Astrocyte of the spinal cord (primary cell): ENCODE measurements around the gene KCNQ1.

Source experiments
- DNase-seq: peaks from one replicate; pipeline ENCODE4 v3.0.0; 2011; ENCODE audit warnings: low read depth, low spot score
- H3K4me3 ChIP-seq: 2 replicates; pipeline ENCODE4 v1.5.1; 2011; ENCODE audit warnings: low read depth, mild to moderate bottlenecking, low read length, moderate library complexity
- in situ Hi-C: cut with HindIII; loops from 2 replicates; pipeline ENCODE4 v1.10.0; 2017; ENCODE audit warnings: low sequenced_read_pairs
- TF ChIP-seq, protein P1 (sequence below): IDR thresholded peaks from 2 replicates; pipeline ENCODE4 v1.5.1; 2012; ENCODE audit warnings: low read depth, mild to moderate bottlenecking, low read length, inconsistent platforms

Gene KCNQ1

DNA sequence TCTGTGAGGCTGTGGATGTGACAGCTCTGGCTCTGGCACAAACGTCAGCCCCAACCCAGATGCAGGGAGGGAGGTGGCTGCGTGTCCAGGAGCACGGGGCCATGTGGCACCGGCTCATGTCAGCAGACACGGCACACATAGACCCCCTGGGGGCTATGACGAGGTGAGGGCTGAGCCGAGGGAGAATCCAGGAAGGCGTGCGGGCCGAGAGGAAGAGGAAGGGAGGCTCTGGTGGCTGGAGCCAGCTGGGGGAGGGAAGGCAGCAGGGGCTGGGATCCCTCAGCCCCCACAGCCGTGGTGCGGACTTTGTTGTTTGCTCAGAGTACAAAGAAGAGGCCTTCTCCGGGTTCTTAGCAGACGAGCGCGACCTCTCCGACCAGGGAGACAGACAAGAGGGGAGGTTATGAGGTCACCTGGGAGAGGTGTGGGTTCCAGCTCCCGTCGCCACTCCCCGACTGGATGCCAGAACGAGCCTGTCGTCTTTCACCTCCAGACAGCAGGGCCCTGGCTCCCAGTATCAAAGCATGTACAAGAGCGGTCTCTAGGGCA, 394.7 kb downstream of the KCNQ1 start:
- TF ChIP-seq, protein P1, sequence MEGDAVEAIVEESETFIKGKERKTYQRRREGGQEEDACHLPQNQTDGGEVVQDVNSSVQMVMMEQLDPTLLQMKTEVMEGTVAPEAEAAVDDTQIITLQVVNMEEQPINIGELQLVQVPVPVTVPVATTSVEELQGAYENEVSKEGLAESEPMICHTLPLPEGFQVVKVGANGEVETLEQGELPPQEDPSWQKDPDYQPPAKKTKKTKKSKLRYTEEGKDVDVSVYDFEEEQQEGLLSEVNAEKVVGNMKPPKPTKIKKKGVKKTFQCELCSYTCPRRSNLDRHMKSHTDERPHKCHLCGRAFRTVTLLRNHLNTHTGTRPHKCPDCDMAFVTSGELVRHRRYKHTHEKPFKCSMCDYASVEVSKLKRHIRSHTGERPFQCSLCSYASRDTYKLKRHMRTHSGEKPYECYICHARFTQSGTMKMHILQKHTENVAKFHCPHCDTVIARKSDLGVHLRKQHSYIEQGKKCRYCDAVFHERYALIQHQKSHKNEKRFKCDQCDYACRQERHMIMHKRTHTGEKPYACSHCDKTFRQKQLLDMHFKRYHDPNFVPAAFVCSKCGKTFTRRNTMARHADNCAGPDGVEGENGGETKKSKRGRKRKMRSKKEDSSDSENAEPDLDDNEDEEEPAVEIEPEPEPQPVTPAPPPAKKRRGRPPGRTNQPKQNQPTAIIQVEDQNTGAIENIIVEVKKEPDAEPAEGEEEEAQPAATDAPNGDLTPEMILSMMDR: no peak
- no peak overlapping the region for H3K4me3 ChIP-seq
- no peak for DNase-seq
- in situ Hi-C loops: no loop called here

- TF ChIP-seq, protein P1: no peak
- in situ Hi-C loops: no loop called here
- no peak overlapping the region for H3K4me3 ChIP-seq
- no peak for DNase-seq
Measured at GRCh38 chr11:2841411-2842190, 396.8 kb downstream of the KCNQ1 start.

GRCh38 chr11:2842876-2843275, 398.1 kb downstream of the KCNQ1 start:
- in situ Hi-C loops: no loop called here
- TF ChIP-seq, protein P1: no peak
- H3K4me3 ChIP-seq: no peak overlapping the region
- DNase-seq: no peak

DNA sequence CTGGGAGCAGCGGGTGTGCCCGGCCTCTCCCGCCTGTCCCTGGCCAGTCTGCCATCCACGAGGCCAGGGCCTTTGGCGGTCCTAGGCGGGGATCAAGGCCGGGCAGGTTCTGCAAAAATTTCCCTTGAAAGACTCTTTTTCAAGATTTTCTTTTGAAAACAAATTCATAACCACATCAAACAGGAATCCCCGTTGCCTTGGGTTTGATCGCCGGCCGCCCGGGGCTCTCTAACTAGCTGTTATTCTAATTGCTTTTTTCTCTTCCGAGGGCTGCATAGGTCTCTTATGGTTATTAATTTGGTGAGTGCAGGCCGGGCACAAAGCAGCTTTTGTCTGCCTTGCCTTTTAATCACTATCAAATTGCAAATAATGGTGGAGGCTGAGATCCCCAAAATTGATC, 398.7 kb downstream of the KCNQ1 start:
- in situ Hi-C loops: no loop called here
- DNase-seq: no peak

DNA sequence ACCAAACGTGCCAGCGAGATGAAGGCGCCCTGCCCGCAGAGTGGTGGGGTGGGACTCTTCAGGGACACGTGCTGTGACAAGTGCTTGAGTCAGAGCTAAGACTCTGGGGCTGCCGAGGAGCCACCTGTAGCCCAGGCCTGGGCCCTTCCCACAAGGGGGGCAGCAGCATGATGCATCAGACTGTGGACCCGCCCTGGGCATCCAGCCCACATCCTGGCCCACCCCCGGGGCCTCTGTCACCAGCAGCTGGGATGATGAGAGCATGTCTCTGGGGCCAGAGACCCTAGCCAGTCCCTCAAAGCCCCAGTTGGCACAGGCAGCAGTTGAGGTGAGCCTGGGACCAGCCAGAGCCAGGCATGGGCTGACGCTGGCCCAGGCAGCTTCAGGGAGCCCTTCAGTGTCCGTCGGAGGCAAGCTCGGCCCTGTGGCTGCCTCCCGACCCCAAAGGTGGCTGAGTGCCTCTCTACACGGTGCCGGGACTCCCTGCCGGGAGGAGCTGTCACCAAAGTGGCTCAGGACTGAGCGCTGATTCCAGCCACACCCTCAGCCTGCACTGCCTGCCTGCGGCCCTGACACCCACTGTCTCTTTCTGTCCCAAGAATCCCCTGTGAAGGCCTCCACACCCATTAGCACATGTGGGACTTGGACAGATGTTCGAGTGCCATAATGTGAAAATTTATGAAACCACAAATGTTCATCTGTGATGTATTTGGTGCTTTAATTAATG, 399.5 kb downstream of the KCNQ1 start:
- H3K4me3 ChIP-seq: no peak overlapping the region
- TF ChIP-seq, protein P1: no peak
- no peak for DNase-seq
- in situ Hi-C loops: no loop called here

More for the DNA sequence above, 398.7 kb downstream of the KCNQ1 start:
- TF ChIP-seq, protein P1: no peak
- no peak overlapping the region for H3K4me3 ChIP-seq

DNA sequence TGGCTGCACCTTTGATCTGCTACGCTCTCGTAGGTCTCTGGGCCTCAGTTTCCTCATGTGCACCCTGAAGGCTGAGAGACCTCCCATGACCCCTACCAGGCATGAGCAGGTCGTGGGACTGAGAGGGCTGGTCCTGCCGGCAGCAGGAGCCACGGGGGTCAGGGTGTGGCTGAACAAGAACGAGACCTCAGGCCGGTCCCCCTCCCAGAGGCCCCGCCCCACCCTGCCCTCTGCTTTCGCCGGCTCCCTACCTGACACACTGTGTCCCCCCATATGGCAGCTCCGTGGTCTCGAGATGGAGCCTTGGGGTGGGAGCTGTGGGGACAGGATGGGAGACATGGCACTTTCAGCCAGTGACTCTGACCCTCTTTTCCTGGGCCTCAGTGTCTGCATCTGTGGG, 400.2 kb downstream of the KCNQ1 start:
- H3K4me3 ChIP-seq: no peak overlapping the region
- TF ChIP-seq, protein P1: no peak

More for the DNA sequence above, 400.2 kb downstream of the KCNQ1 start:
- in situ Hi-C loops: no loop called here
- DNase-seq: no peak
